HG03442 (cell line): ENCODE data around the gene NUP133.
"Not testable (repeated sequence)": the region's sequence is repeated elsewhere in the genome, so short reads cannot be mapped to it uniquely, and the experiment has no call there.

Experiments used
- ATAC-seq: cut with Tn5 transposase; IDR thresholded peaks from one replicate; pipeline ENCODE4 v1.9.1; 2021; ENCODE audit warnings: mild to moderate bottlenecking, moderate library complexity; ENCODE audit not compliant: unreplicated experiment

The NUP133 gene

DNA sequence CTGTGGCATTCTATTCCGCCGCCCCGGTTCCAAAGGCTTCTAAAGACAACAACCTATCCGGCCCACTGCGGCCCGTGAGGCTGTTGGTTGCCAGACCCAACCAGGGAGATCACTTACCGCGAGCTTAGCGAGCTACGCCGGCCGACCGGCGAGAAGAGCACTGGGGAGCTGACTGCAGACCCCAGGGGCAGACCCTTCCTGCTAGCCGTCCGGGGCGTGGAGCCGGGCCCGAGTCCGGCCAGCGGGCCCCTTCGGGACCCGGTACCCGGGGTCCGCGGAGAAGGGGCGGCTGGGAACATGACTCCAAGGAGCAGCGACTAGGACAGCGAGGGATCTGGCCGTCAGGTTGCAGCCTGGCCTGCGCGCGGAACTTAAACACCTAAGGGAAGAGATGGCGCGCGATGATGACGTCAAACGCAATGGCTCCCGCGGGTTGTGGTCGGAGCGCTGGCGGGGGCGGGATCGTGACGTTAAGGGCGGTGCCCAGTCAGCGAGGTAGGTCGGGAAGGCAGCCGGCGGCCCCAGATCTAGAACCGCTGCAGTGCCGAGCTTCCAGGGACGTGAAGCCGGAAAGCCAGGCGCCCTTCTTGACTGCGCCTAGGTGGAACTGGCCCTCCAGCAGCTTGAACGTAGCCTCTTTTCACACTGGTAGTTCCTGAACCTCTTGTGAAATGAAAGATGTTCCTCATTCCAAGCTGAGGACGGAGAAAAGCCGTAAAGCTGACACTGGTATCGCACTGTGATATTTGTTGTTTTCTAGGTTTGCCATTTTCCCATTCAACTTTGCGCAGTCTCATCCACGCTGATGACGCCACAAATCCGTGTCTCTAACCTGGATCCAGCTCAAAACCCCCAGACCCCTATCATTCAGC, at the start of gene NUP133:
Gene NUP133 (minus strand): TSS at position 391 of the 872 bp plus-strand sequence. CDS start 92 bp downstream, at position 299.
- ATAC-seq, result peak; percentile 87

DNA sequence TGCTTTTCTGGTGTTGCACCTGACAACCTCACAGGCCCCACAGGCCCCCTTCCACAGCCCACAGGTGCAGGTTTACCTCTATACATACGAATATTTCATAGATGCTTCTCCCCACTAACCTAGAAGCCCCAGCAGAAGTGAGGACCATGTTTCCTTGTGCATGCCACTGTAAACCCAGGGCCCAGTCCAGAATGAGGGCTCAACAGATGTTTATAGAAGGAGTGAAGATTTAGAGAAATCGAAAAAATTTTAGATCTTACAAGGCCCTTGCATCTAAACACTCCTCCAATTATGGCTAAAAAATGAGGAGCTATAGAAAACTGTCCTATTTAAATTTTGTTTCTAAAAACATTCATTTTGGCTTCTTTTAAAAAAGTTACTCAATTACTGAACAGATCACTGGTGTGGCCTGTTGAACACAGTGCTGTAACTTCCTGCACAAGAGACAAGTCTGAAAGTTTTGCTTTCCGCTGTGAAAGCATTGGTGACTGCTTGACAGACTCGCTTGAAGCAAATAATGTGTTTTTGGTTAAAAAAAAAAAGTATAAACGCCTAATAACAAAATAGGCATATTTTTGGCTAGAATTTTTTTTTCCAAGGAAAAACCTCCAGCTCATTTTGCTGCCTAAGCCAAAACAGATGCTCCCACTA, 49.2 kb upstream of the NUP133 start:
- no peak for ATAC-seq

DNA sequence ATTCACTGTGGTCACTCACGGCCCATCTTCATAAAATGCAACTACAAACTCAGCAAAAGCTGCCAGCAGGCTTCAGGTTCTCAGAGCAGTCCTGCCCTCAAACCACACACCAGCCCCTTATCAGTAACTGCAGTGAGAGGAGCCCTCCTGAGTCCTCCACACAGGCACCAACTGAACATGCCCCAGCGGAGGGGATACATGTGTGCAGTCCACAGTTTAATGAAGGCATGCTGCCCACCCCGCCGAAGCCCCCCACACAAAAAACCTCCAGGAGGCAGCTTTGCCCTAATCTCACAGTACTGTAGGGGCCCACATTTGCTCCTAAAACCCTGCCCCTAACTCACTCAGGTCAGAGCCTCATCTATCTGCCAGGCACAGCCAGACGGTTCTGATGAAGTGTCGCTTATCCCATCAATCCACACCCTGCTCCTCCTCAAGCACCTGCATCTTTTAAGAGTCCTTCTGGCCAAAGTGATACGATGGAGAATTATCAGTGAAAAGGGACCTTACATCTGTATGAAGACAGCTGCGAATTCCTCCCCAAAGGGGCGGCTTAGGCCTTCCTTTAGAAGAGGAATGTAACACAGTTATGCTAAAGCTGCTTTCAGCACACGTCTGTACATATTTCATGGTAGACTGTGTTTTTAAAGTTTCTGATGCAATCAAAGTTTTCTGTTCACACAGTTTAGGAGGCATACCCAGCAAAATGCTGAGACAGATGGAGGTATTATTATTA, 46.9 kb upstream of the NUP133 start:
- no peak for ATAC-seq

DNA sequence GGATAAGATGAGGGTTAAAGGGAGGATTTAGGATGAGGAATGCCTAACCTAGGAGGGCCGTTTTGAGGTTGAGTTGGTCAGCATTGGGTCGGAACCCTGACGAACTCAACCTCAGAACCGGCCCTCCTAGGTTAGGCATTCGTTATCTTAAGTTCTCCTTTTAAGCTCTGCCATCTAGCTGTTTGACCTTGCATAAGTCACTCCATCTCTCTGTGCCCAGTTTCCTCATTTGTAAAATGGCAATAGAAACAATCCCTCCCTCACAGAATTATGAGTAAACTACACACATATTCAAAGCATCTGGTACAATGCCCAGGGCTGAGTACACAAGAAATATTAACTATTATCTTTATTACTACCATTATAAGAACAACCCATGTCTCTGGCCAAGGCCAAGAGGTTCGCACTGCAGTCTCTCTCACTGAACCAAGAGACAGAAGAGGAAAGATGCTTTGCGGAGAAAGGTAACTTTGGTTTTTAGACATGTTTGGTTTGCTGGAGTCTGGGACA, 45.5 kb upstream of the NUP133 start:
- ATAC-seq, result no peak

DNA sequence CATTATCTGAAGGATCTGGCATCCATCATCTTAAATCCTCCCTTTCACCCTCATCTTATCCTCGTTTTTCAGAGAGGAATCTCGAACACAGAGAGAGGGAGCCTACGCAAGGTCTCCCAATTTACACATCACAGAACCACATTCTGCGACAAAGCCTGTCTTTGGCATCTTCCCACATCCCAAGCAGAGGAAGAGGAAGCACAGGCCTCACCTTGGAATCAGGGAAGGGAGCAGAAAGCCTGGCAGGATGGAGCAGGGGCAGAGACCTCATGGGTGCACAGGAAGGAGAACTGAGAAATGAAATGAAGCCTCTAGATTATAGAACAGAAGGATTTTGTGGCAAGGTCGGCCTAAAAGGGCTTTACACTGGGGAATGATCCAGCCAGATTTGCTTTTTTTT, 44.6 kb upstream of the NUP133 start:
- no peak for ATAC-seq

GRCh38 chr1:229550812-229551567, 42.8 kb upstream of the NUP133 start:
- no peak for ATAC-seq

DNA sequence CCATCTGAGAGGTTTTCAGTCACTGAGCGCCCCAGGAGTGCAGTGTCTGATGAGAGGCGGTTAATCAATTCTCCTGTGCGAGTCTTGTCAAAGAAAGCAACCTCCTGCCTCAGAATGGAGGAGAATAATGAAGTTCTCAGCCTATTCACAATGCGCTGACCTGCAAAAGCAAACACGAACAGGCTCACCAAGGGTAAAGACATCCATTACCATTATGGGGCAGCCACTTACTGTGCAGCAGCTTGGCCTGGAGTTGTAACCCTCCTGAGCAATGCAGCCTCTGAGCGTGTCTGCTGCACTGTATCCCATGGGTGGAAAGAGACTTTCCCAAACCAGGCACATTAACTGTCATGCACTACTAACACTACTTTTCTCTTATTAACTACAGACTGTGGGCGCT, 39.4 kb upstream of the NUP133 start:
- no peak for ATAC-seq

DNA sequence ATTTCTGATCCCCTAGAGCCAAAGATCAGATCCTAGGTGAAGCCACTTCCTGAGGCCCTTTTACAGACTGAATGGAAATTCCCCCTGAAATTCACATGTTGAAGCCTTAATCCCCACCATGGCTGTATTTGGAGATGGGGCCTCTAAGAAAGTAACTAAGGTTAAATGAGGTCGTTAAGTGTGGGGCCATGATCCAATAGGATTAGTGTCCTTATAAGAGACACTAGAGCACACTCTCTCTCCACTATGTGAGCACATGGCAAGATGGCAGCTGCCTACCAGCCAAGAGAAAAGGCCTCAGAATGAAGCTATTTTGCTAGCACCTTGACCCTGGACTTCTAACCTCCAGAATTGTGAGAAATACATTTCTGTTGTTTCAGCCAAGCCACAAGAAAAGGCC, 36.4 kb upstream of the NUP133 start:
- no peak for ATAC-seq

DNA sequence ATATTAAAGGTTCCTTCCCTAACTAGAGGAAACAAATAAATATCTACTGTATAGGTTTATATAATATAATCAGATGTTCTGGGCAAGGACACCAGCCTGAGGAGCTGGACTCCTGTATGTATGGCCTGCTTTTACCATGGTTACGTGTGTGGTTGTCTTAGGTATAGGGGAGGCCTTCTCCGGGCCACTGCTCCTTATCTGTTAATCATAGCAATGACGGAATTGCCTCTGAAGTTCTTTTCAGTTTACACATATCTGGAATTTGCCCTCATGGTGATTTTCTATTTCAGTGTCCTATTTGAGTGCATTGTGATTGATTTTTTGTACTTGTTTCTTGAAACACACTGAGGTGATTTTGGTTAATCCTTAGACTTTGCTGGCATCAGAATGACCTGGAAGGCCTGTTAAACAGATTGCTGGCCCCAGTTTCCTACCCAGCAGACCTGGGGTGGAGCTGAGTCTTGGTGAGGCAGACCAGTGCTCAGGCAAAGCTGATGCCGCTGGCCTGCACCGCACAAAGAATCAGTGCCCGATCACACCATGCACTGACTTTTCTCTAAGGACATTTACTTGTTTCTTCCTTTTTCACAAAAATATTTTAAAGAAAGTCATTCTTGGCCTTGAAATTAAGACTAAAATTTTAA, 31.8 kb upstream of the NUP133 start:
- no peak for ATAC-seq

DNA sequence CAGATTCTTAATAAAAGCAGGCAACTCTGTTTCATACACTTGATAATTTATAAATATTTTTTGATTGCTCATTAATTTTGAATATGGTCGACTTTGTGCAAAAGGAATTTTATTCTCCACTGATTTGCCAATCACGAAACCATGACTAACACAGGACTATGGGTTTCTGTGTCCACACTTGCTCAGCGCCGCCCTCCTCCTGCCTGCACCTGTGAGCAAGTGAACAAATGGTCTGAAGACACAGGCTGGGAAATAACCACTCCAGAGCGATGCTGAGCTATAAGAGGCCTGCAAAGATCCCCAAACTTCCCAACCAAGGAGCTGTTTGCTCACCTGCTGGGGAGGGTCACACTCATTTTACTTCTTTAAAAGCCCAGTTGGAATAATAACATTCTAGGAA, 30.8 kb upstream of the NUP133 start:
- no peak for ATAC-seq

GRCh38 chr1:229537894-229538293, 29.8 kb upstream of the NUP133 start:
- ATAC-seq, result no peak

- no peak for ATAC-seq
Observed at GRCh38 chr1:229536982-229537381, 28.8 kb upstream of the NUP133 start.

- ATAC-seq, result no peak
Observed at GRCh38 chr1:229535230-229535629, 27.1 kb upstream of the NUP133 start.

DNA sequence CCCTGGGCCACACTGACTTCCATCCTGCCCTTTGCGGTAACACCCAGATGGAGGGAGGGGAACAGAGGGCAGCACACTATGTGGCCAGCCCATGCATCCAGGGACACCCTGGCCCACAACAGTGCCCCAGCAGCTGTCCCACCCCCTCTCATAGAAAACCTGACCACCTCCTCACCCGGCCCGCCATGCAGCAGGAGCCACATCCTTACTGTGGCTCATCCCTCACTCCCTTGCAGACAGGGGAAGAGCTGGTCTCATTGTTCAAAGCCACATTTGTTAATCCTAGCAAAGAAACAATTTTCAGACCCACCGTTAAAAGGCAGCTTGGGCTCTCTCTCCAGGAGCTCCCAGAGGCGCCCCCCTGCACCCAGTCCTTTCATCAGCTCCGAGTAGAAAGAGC, 23.2 kb upstream of the NUP133 start:
- ATAC-seq, result no peak

DNA sequence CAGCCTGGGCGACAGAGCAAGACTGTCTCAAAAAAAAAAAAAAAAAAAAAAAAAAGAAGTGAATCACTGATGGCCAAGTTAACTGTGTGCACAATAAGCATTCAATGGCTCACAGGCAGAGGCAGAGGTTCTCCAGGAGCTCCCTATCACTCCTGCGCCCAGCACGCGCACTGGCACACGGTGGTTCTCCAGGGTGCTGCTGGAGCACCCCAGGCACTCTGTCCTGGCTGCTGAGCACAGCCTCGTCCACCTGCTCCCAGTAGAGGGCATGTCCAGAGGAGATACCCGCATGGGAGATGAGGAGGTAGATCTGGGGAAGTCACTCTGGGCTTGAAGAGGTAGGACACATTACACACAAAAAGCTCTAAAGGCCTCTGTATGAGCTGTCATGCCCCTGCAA, 21.5 kb upstream of the NUP133 start:
- ATAC-seq, result no peak

DNA sequence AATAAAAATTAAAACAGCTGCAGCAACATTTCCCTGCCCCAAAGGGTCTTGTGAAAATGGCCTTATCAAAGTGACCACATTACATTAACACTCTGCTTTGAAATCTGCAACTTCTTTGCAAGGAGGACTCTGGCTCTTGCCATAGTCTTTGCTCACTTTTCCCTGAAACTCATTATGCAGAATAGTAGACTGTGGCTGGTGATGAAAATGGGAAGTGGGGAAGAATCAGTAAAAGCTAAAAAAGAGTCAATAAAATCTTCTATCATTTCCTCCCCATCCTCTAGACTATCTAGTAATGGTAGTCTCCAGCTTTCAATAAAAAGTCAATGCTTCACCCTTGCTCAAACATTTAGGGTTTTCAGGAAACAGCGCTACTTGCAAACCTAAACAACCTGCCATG, 18.6 kb upstream of the NUP133 start:
- ATAC-seq, result no peak

- no peak for ATAC-seq
Observed at GRCh38 chr1:229523052-229523451, 14.9 kb upstream of the NUP133 start.

DNA sequence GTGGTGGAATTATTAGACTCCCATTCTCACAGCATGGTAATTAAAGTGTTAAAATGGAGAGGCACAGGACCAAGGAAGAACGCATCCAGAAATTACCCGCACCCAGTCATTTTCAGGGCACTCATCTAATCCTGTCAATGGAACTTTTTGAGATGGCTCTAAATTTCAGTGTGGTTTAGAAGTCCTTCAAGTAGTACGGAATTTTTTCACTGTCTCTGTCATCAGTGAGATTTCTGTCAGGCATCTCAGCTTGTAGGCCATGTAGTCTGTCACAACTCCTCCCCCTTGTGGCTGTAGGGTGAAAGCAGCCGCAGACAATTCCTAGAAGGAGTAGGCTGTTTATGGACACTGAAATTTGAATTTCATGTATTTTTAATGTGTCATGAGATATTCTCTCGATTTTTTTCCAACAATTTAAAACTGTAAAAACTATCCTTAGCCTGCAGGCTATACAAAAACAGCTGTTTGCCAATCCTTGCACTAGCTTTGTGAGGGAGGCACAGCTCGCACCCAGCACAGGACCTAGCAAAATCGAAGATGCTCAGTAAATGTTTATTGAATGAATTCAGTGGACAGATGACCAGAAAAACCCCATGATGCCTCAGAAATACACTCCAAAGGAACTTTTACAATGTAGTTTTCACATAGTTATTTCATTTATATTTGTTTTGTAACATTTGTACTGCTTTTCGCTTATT, 6.6 kb upstream of the NUP133 start:
- peak; percentile 76 for ATAC-seq

GRCh38 chr1:229511625-229512024, 3.5 kb upstream of the NUP133 start:
- ATAC-seq, result not testable (repeated sequence)

- not testable (repeated sequence) for ATAC-seq
Observed at GRCh38 chr1:229511201-229511600, 3.1 kb upstream of the NUP133 start.
